Liver (tissue), 9 donors: Measurements from ENCODE around the gene FOXB1. TPM values are rescaled to one million over a fixed set of nuclear protein-coding genes. Genes with fewer than 3 reads are reported as not detected.

Experiments used
- DNase-seq: peaks from one replicate; pipeline ENCODE4 v3.0.0-alpha.2; 2017; ENCODE audit warnings: low spot score
- H3K27ac ChIP-seq, 2 donors: one replicate each; pipeline ENCODE4 v1.7.0; 2013; ENCODE audit warnings: inconsistent platforms in 2 of 2, low read length in 2 of 2, control low read depth in 1 of 2, low read depth in 1 of 2, mild to moderate bottlenecking in 1 of 2
- H3K27me3 ChIP-seq, 4 donors: one replicate each; pipeline versions ENCODE4 v1.6.1 to v1.7.0; 2013; ENCODE audit warnings: low read length in 3 of 4, inconsistent platforms in 1 of 4, mild to moderate bottlenecking in 1 of 4, moderate library complexity in 1 of 4; ENCODE audit not compliant: control insufficient read depth in 4 of 4, insufficient read depth in 4 of 4
- H3K36me3 ChIP-seq, 4 donors: one replicate each; pipeline versions ENCODE4 v1.6.1 to v1.7.0; 2013; ENCODE audit warnings: low read length in 3 of 4, mild to moderate bottlenecking in 3 of 4, low read depth in 1 of 4, moderate library complexity in 1 of 4; ENCODE audit not compliant: control insufficient read depth in 4 of 4, insufficient read depth in 3 of 4
- H3K4me1 ChIP-seq, 4 donors: one replicate each; pipeline versions ENCODE4 v1.6.1 to v1.7.0; 2013; ENCODE audit warnings: low read length in 3 of 4, mild to moderate bottlenecking in 3 of 4, moderate library complexity in 1 of 4; ENCODE audit not compliant: control insufficient read depth in 4 of 4, insufficient read depth in 4 of 4
- H3K4me3 ChIP-seq, 3 donors: one replicate each; pipeline versions ENCODE4 v1.6.1 to v1.7.0; 2013; ENCODE audit warnings: low read length in 3 of 3, control low read depth in 1 of 3, low read depth in 1 of 3, mild to moderate bottlenecking in 1 of 3
- H3K9ac ChIP-seq, 2 donors: one replicate each; pipeline ENCODE4 v1.7.0; 2013; ENCODE audit warnings: low read length in 2 of 2, mild to moderate bottlenecking in 2 of 2, moderate library complexity in 2 of 2, control low read depth in 1 of 2, low read depth in 1 of 2
- H3K9me3 ChIP-seq, 4 donors: one replicate each; pipeline versions ENCODE4 v1.6.1 to v1.7.0; 2013; ENCODE audit warnings: low read length in 3 of 4; ENCODE audit not compliant: control insufficient read depth in 4 of 4
- ATF3 ChIP-seq: IDR thresholded peaks from 2 replicates; pipeline ENCODE4 v1.6.1; 2016; ENCODE audit warnings: antibody characterized with exemption
- CTCF ChIP-seq: fragments of 150-350 bp; IDR thresholded peaks from 2 replicates; pipeline ENCODE4 v1.5.1; 2017; ENCODE audit warnings: improper control_type of control experiment, low read depth, low read length; ENCODE audit not compliant: missing input control
- EGR1 ChIP-seq, 2 donors: IDR thresholded peaks; 2 replicates each; pipeline ENCODE4 v1.6.1; 2016 to 2018; ENCODE audit warnings: antibody characterized with exemption in 2 of 2, low read depth in 2 of 2
- FOXA1 ChIP-seq: IDR thresholded peaks from 2 replicates; pipeline ENCODE4 v1.6.1; 2016; ENCODE audit warnings: antibody characterized with exemption
- FOXA2 ChIP-seq: IDR thresholded peaks from 2 replicates; pipeline ENCODE4 v1.6.1; 2016; ENCODE audit warnings: antibody characterized with exemption
- GABPA ChIP-seq, 2 donors: IDR thresholded peaks in 1 of 2; conservative IDR thresholded peaks in 1 of 2; 2 replicates each; pipeline ENCODE4 v1.6.1; 2016; ENCODE audit warnings: antibody characterized with exemption in 2 of 2, mild to moderate bottlenecking in 1 of 2, moderate library complexity in 1 of 2
- HNF4G ChIP-seq: IDR thresholded peaks from 2 replicates; pipeline ENCODE4 v1.6.1; 2016; ENCODE audit warnings: antibody characterized with exemption
- JUND ChIP-seq, 2 donors: IDR thresholded peaks; 2 replicates each; pipeline ENCODE4 v1.6.1; 2016; ENCODE audit warnings: antibody characterized with exemption in 2 of 2
- NR2F2 ChIP-seq: IDR thresholded peaks from 2 replicates; pipeline ENCODE4 v1.6.1; 2016; ENCODE audit warnings: antibody characterized with exemption
- RAD21 ChIP-seq, 2 donors: IDR thresholded peaks; 2 replicates each; pipeline ENCODE4 v1.6.1; 2016; ENCODE audit warnings: antibody characterized with exemption in 2 of 2, mild to moderate bottlenecking in 2 of 2
- REST ChIP-seq: IDR thresholded peaks from 2 replicates; pipeline ENCODE4 v1.6.1; 2016; ENCODE audit warnings: antibody characterized with exemption, mild to moderate bottlenecking
- RXRA ChIP-seq, 2 donors: IDR thresholded peaks; 2 replicates each; pipeline ENCODE4 v1.6.1; 2017 to 2018; ENCODE audit warnings: antibody characterized with exemption in 2 of 2, mild to moderate bottlenecking in 1 of 2
- TAF1 ChIP-seq: conservative IDR thresholded peaks from 2 replicates; pipeline ENCODE4 v1.6.1; 2016; ENCODE audit warnings: antibody characterized with exemption, mild to moderate bottlenecking
- YY1 ChIP-seq: IDR thresholded peaks from 2 replicates; pipeline ENCODE4 v1.6.1; 2016; ENCODE audit warnings: antibody characterized with exemption, mild to moderate bottlenecking
- ZBTB33 ChIP-seq: IDR thresholded peaks from 2 replicates; pipeline ENCODE4 v1.6.1; 2016; ENCODE audit warnings: antibody characterized with exemption
- WGBS: extraction: QIAGEN DNeasy Blood & Tissue Kit; methylation state at CpG from one replicate; pipeline ENCODE4 v1.1.7; 2013; 5-methylcytosine and 5-hydroxymethylcytosine counted together
- polyA plus RNA-seq, 2 donors: library from polyadenylated mRNA; stranded (reverse) in 1 of 2; unstranded in 1 of 2; fragments of 200-250 nt in 1 of 2; fragments of >200 nt in 1 of 2; fragmentation: Nextera tagmentation in 1 of 2; extraction: Ambion mirVana in 1 of 2; gene quantifications; one replicate each; pipeline versions ENCODE4 v1.2.1 to v1.2.3, GENCODE V29; 2013 to 2015
- total RNA-seq, 2 donors: library from RNA; depleted of rRNA; stranded (reverse); fragments of >200 nt; gene quantifications; one replicate each; pipeline ENCODE4 v1.2.3, GENCODE V29; 2014
- donor health status: healthy.
- donor health status: healthy.
- donor health status: healthy.
- donor health status: healthy.
- donor health status: healthy.

Gene FOXB1
- total and polyA plus RNA-seq, 4 donors, result not detected

- Histone ChIP-seq H3K4me3 (no peak overlapping the region), H3K9ac (no peak overlapping the region), H3K4me1 (peaks cover 14 to 27% (median 20%) of the 10 kb centered on the region in 4 donors), H3K27ac (no peak overlapping the region), H3K9me3 (peaks cover 0 to 2% (median 0%) of the 10 kb centered on the region in 4 donors), H3K27me3 (peaks cover 2 to 33% (median 9%) of the 10 kb centered on the region in 4 donors), H3K36me3 (no peaks in the 10 kb centered on the region)
- no peak for DNase-seq
- WGBS, result 20% methylated on average over 6 of the region's 6 CpGs
- no peak for TF ChIP-seq EGR1 (IDR thresholded peaks at IDR 0.05; ENCODE audit: low read depth in 2 of 2)
- TF ChIP-seq HNF4G, result no peak
- TF ChIP-seq FOXA2, result no peak
- TF ChIP-seq NR2F2, result no peak
- no peak for TF ChIP-seq ATF3
- no peak for TF ChIP-seq TAF1
Observed at GRCh38 chr15:60009124-60009960, 5.2 kb downstream of the FOXB1 start.

GRCh38 chr15:60009980-60010732 is 6.0 kb downstream of the FOXB1 start:
- Histone ChIP-seq H3K27ac (no peak overlapping the region), H3K36me3 (no peaks in the 10 kb centered on the region), H3K4me1 (peaks cover 10 to 19% (median 14%) of the 10 kb centered on the region in 4 donors), H3K27me3 (peaks cover 0 to 31% (median 8%) of the 10 kb centered on the region in 4 donors), H3K9ac (no peak overlapping the region), H3K9me3 (no peaks in the 10 kb centered on the region), H3K4me3 (no peak overlapping the region)
- TF ChIP-seq FOXA1 (no peak), REST (no peak), TAF1 (no peak), JUND (IDR thresholded peaks at IDR 0.05) (no peak), FOXA2 (no peak), GABPA (IDR thresholded peaks at IDR 0.05 in 1 of 2, conservative IDR thresholded peaks at IDR 0.05 in 1 of 2) (no peak), NR2F2 (no peak), ATF3 (no peak), EGR1 (IDR thresholded peaks at IDR 0.05; ENCODE audit: low read depth in 2 of 2) (no peak)
- no peak for DNase-seq
- 15% methylated on average over 13 of the region's 13 CpGs for WGBS

GRCh38 chr15:60010858-60011257 is 6.7 kb downstream of the FOXB1 start:
- WGBS, result 17% methylated on average over 2 of the region's 2 CpGs
- H3K27me3 ChIP-seq, result peaks cover 0 to 26% (median 8%) of the 10 kb centered on the region in 4 donors
- no peak overlapping the region for H3K9ac ChIP-seq
- no peak overlapping the region for H3K27ac ChIP-seq
- DNase-seq, result no peak
- no peak overlapping the region for H3K4me3 ChIP-seq
- H3K36me3 ChIP-seq, result no peaks in the 10 kb centered on the region
- peaks cover 4 to 13% (median 9%) of the 10 kb centered on the region in 4 donors for H3K4me1 ChIP-seq
- no peaks in the 10 kb centered on the region for H3K9me3 ChIP-seq
- TF ChIP-seq NR2F2 (no peak), ZBTB33 (no peak), RAD21 (IDR thresholded peaks at IDR 0.05) (no peak), YY1 (no peak), JUND (IDR thresholded peaks at IDR 0.05) (no peak), HNF4G (no peak), TAF1 (no peak), EGR1 (IDR thresholded peaks at IDR 0.05; ENCODE audit: low read depth in 2 of 2) (no peak), GABPA (IDR thresholded peaks at IDR 0.05 in 1 of 2, conservative IDR thresholded peaks at IDR 0.05 in 1 of 2) (no peak), RXRA (IDR thresholded peaks at IDR 0.05) (no peak), ATF3 (no peak), CTCF (no peak)
